ENCODE measurements around the gene SON. TPM values are rescaled to one million over a fixed set of nuclear protein-coding genes. Genes with fewer than 3 reads are reported as not detected.

SON gene
- total RNA-seq, 1 experiment from 2014 or later, result 329 TPM

- TF ChIP-seq, protein P1, sequence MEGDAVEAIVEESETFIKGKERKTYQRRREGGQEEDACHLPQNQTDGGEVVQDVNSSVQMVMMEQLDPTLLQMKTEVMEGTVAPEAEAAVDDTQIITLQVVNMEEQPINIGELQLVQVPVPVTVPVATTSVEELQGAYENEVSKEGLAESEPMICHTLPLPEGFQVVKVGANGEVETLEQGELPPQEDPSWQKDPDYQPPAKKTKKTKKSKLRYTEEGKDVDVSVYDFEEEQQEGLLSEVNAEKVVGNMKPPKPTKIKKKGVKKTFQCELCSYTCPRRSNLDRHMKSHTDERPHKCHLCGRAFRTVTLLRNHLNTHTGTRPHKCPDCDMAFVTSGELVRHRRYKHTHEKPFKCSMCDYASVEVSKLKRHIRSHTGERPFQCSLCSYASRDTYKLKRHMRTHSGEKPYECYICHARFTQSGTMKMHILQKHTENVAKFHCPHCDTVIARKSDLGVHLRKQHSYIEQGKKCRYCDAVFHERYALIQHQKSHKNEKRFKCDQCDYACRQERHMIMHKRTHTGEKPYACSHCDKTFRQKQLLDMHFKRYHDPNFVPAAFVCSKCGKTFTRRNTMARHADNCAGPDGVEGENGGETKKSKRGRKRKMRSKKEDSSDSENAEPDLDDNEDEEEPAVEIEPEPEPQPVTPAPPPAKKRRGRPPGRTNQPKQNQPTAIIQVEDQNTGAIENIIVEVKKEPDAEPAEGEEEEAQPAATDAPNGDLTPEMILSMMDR (conservative IDR thresholded peaks at IDR 0.05), result no peak
- Histone ChIP-seq H4K91ac (ENCODE audit: insufficient read length, low read depth, low read length) (no peak overlapping the region), H3K18ac (ENCODE audit: insufficient read length, low read depth, low read length) (no peak overlapping the region), H2AK5ac (ENCODE audit: insufficient read length, low read length) (no peak overlapping the region), H3K23me2 (ENCODE audit: insufficient read length, low read depth, low read length, poor library complexity, severe bottlenecking) (no peaks in the 10 kb centered on the region), H2BK5ac (ENCODE audit: insufficient read length, low read length) (no peak overlapping the region), H3K4ac (ENCODE audit: low read depth, low read length) (no peak overlapping the region), H3K79me2 (ENCODE audit: insufficient read depth, low read length) (peaks cover 38% of the 10 kb centered on the region), H4K5ac (ENCODE audit: insufficient read length, low read depth, low read length) (no peak overlapping the region), H3K79me1 (ENCODE audit: insufficient read depth, low read depth, low read length, poor library complexity, severe bottlenecking) (peaks cover 5% of the 10 kb centered on the region), H3K27me3 (ENCODE audit: insufficient read depth, low read length) (no peaks in the 10 kb centered on the region), H3K4me1 (ENCODE audit: insufficient read depth, low read length) (no peaks in the 10 kb centered on the region), H2BK15ac (ENCODE audit: low read depth, low read length) (no peak overlapping the region), H2BK12ac (ENCODE audit: insufficient read length, low read depth, low read length) (no peak overlapping the region), H3K56ac (ENCODE audit: insufficient read length, low read depth, low read length) (no peak overlapping the region), H3K9me3 (ENCODE audit: control insufficient read depth, low read depth, low read length) (no peaks in the 10 kb centered on the region), H4K20me1 (ENCODE audit: control insufficient read depth, insufficient read depth, insufficient read length) (no peaks in the 10 kb centered on the region), H2BK20ac (ENCODE audit: low read depth, low read length, poor library complexity, severe bottlenecking) (no peak overlapping the region), H3T11ph (ENCODE audit: low read length) (no peak overlapping the region), H3K27ac (ENCODE audit: insufficient read length, low read depth, low read length) (no peak overlapping the region), H2AFZ (ENCODE audit: low read length) (no peak overlapping the region), H3K14ac (ENCODE audit: insufficient read depth, low read length) (no peak overlapping the region), H3K23ac (ENCODE audit: insufficient read length, low read depth, low read length) (no peak overlapping the region), H2BK120ac (ENCODE audit: low read depth, low read length, poor library complexity, severe bottlenecking) (no peak overlapping the region), H3K9ac (ENCODE audit: extremely low read depth, insufficient read length, low read length) (no peak overlapping the region), H3K4me2 (ENCODE audit: insufficient read depth, insufficient read length, low read length) (peak overlapping the region; percentile 50), H4K8ac (replicated peaks; ENCODE audit: insufficient read length, low read depth, low read length) (no peak overlapping the region)
- no peaks in the 10 kb centered on the region; a peak in 2 of 5 replicates for H3K9me3 Mint-ChIP-seq
- H3K27me3 Mint-ChIP-seq (ENCODE audit: low read depth), result no peaks in the 10 kb centered on the region
- peak overlapping the region; percentile 97 to 99 for H3K4me3 Mint-ChIP-seq
- peaks cover 24 to 27% of the 10 kb centered on the region in 2 experiments for H3K4me1 Mint-ChIP-seq
- no peak for DNase-seq
- H3K27ac Mint-ChIP-seq, result peak overlapping the region in 2 of 3 experiments; percentile 45 to 77; a peak in 4 of 7 replicates
- WGBS (ENCODE audit: extremely low coverage, insufficient read length, low lambda C conversion rate), result no CpG with 5 or more reads among the region's 3 CpGs
- peaks cover 29 to 61% (median 47%) of the 10 kb centered on the region in 3 experiments for H3K36me3 Mint-ChIP-seq (ENCODE audit: insufficient read depth in 1 of 3, low read depth in 3 of 3)
Observed at GRCh38 chr21:33540711-33541104, 2.1 kb upstream of the SON start.
